NK-92 (cell line): ENCODE results near the gene SCAF8.
"Not testable (repeated sequence)": the region's sequence is repeated elsewhere in the genome, so short reads cannot be mapped to it uniquely, and the experiment has no call there.

Experiments used
- DNase-seq: peaks from one replicate; lab custom pipeline; 2025; ENCODE audit not compliant: unreplicated experiment; lab: John Stamatoyannopoulos, UW

Gene SCAF8

GRCh38 chr6:154732538-154733182 is 556 bp upstream of the SCAF8 start:
- DNase-seq: no peak

- peak; percentile 7 for DNase-seq
Measured at GRCh38 chr6:154733626-154734382, 588 bp downstream of the SCAF8 start.

- no peak for DNase-seq
Measured at GRCh38 chr6:154736618-154737259, 3.5 kb downstream of the SCAF8 start.

DNA sequence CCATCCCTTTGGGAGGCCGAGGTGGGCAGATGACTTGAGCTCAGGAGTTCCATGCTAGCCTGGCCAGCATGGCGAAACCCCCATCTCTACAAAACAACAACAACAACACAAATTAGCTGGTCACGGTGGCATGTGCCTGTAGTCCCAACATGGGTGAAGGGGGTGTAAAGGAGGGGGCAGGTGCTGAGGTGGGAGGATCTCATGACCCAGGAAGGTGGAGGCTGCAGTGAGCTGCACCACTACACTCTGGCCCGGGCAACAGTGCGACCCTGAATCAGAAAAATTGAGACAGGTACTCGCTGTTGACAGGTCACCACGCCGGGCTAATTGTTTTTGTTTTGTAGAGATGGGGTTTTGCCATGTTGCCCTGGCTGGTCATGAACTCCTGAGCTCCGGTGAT is 4.2 kb downstream of the SCAF8 start:
- DNase-seq: no peak

- DNase-seq: no peak
Measured at GRCh38 chr6:154738551-154738961, 5.3 kb downstream of the SCAF8 start.

GRCh38 chr6:154740658-154741057 is 7.4 kb downstream of the SCAF8 start:
- no peak for DNase-seq

GRCh38 chr6:154742891-154743290 is 9.7 kb downstream of the SCAF8 start:
- DNase-seq: no peak

- DNase-seq: not testable (repeated sequence)
Measured at GRCh38 chr6:154744029-154744745, 11.0 kb downstream of the SCAF8 start.

- no peak for DNase-seq
Measured at GRCh38 chr6:154745243-154745642, 12.0 kb downstream of the SCAF8 start.

DNA sequence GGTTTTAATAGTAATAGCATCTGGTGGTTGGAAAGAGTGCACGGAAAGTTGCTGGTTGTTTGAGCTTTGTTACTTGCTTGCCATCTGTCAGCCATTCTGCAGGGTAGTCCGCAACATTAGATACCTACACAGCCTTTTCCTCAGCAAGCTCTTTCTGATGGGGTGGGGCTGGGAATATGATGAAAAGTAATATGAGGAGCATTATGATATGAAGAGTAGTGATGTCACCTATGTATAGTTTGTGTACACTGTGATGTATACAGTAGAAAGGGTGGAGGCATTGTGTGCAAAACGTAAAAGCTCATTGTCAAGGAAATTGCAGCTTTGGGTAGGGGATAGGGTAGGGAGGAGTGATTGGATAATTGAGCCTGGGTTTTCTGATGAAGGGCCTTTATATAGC is 16.1 kb downstream of the SCAF8 start:
- DNase-seq: no peak

- no peak for DNase-seq
Measured at GRCh38 chr6:154751011-154751800, 18.0 kb downstream of the SCAF8 start.

DNA sequence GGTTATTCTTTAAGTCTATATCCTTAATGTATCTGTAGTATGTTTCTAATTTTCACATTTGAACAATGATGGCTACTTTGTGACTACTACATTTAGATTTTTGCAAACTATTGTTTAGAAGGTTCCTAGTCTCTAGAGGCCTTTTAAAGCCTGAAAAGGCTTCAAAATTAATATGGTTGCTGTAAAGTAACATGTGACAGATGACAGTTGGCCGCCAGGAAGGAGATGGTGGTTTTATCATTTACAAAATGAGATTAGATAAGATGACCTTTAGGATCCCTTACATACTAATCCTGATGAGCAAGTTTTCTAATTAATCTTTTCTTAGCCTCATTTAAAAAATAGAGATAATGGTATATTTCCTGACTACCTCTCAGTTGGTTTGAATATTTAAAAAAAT is 18.8 kb downstream of the SCAF8 start:
- no peak for DNase-seq

DNA sequence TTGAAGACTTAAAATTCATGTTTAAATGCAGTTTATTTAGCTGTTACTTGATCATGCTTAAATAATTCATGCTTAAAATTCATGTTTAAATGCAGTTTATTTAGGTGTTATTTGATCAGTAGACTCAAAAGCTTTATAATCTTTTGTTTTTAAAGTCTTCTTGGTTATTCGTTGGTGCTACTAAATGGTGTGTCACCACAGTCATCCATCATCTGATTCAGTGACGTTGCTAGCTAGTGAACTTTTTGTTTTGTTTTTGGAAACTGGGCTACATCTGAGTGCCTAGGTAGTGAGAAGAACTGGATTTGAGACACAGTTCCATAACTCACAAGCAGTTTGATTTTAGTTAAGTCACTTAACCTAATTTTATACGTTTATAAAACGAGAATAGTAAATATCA is 20.9 kb downstream of the SCAF8 start:
- no peak for DNase-seq

GRCh38 chr6:154757352-154758050 is 24.3 kb downstream of the SCAF8 start:
- DNase-seq: no peak

DNA sequence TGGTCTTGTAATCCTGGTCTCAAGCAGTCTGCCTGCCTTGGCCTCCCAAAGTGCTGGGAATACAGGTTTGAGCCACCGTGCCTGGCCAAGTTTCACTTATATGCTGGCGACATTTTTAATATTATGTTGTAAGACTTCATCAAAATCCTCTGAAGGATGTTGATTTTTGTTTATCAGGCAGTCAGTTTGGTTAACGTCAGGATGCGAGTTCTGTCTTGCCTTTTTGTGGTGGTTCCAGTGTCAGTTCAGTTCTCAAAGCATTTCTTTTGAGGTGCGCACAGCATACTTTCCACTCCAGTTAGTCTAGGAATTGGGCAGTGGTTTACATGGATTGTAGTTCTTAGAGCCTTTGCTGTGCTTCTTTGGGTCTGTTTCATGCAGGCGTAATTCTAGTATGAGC is 24.9 kb downstream of the SCAF8 start:
- no peak for DNase-seq

DNA sequence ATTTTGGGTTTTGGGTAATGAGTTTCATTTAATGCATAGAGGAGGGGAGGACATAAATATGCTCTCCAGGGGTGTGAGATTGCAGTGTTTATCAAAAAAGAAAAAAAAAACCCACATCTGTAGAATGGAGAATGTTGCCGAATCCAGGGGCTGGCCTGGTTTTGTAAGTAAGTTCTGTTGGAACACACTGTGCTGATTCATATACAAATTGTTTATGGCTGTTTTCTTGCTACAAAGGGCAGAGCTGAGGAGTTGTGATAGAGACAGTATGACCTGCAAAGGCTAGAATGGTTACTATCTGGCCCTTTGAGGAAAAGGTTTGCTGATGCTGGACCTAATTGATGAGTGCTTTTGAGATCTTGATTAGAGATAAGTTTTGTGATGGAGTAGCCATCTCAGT is 30.4 kb downstream of the SCAF8 start:
- no peak for DNase-seq

DNA sequence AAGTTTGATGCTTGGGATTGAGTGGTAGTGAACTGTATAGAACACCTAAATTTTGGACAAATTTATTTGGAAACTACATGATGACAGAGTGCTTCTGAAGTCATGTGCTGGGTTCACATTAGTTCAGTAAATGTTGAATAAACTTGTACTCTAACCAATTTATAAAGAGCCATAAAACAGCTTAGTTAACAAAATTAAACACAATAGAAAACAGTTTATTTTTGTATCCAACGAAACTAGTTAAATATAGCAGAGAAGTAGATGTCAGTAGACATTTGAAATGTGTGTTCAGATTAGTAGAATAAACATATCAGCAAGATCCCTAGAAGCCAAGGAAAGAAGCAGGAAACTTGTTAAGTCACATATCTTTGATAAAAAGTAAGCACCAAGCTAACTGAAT is 32.1 kb downstream of the SCAF8 start:
- no peak for DNase-seq

DNA sequence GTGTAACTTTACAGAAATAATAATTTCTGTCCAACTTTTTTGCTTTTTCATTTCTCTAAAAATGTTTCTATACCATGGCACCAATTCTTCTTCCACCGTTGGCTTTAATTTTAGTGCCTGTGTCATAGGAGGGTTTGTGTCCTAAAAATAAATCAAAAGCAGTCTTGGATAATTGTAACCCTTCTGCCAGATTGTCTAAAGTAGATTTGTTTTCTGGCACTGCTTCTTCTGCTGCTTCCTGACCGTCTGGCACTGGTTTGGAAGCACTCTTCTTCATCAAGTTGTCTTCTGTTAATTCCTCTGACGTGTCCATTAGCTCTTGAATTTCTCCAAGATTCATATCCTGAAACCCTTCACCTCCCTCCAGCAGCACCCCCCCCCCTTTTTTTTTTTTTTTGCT is 33.1 kb downstream of the SCAF8 start:
- no peak for DNase-seq

GRCh38 chr6:154767003-154767723 is 33.9 kb downstream of the SCAF8 start:
- DNase-seq: no peak

DNA sequence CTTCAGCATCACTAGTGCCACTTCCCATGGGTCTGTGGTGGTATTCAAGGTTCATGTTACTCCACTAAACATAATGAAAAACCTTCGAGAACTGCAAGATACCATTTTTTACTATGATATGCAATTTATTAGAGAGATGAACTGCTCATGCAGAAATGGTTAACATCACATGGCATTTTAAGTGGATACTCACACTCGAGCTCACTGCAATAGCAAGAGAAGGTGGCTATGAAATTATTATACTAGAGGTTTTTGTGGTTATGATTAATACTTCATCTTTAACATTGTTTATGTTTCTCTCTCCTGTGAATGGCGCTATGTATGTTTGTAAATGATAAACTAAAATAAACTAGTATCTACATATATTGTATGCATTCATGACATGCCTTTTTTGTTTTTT is 35.1 kb downstream of the SCAF8 start:
- no peak for DNase-seq
